GM10266 (cell line): ENCODE data around the gene AGFG1.

Source experiments
- DNase-seq: peaks from one replicate; pipeline ENCODE4 v3.0.0; 2012; ENCODE audit errors: extremely low spot score
- TF ChIP-seq, protein P1 (sequence below): IDR thresholded peaks from 2 replicates; pipeline ENCODE4 v1.5.1; 2012; ENCODE audit warnings: mild to moderate bottlenecking, low read depth; ENCODE audit not compliant: control insufficient read depth, insufficient read depth; ENCODE audit errors: missing control alignments

AGFG1 gene

GRCh38 chr2:227509076-227509475 lies 37.1 kb downstream of the AGFG1 start:
- TF ChIP-seq, protein P1, sequence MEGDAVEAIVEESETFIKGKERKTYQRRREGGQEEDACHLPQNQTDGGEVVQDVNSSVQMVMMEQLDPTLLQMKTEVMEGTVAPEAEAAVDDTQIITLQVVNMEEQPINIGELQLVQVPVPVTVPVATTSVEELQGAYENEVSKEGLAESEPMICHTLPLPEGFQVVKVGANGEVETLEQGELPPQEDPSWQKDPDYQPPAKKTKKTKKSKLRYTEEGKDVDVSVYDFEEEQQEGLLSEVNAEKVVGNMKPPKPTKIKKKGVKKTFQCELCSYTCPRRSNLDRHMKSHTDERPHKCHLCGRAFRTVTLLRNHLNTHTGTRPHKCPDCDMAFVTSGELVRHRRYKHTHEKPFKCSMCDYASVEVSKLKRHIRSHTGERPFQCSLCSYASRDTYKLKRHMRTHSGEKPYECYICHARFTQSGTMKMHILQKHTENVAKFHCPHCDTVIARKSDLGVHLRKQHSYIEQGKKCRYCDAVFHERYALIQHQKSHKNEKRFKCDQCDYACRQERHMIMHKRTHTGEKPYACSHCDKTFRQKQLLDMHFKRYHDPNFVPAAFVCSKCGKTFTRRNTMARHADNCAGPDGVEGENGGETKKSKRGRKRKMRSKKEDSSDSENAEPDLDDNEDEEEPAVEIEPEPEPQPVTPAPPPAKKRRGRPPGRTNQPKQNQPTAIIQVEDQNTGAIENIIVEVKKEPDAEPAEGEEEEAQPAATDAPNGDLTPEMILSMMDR = no peak
- no peak for DNase-seq

GRCh38 chr2:227509824-227510619 lies 38.1 kb downstream of the AGFG1 start:
- TF ChIP-seq, protein P1 = no peak
- DNase-seq = no peak

- no peak for DNase-seq
- TF ChIP-seq, protein P1 = no peak
Observed at GRCh38 chr2:227510620-227510958, 38.6 kb downstream of the AGFG1 start.

- no peak for DNase-seq
- TF ChIP-seq, protein P1 = no peak
Observed at GRCh38 chr2:227511239-227511930, 39.4 kb downstream of the AGFG1 start.

- TF ChIP-seq, protein P1 = no peak
- DNase-seq = no peak
Observed at GRCh38 chr2:227511955-227512354, 40.0 kb downstream of the AGFG1 start.

GRCh38 chr2:227513113-227513512 lies 41.2 kb downstream of the AGFG1 start:
- TF ChIP-seq, protein P1 = no peak
- no peak for DNase-seq

DNA sequence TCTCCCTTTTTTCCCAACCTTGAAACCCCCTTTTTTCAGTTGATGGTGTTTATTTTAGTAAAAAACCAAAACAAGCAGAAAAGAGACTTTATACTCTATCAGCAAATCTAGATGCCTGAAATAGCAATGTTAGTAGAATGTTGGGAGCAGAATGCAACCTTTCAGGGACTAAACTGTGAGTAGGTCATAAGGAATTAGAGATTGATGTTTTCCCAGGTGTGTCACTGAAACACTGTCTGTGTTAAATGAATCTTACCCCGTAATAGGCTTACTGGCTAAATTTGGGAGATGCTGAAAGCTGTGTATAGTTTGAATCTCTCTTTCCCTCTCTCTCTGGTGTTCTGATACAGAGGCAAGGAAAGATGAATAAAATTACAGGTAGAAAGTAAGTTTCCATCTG lies 43.8 kb downstream of the AGFG1 start:
- TF ChIP-seq, protein P1 = no peak

More for the DNA sequence above, 43.8 kb downstream of the AGFG1 start:
- DNase-seq = no peak
